HEK293 (cell line): ENCODE measurements around the gene ETS2.

Experiments used
- CTCF ChIA-PET: fragments of 350-600 bp; formaldehyde crosslinking; extraction: SDS; loops from one replicate; lab custom pipeline; 2021; ENCODE audit warnings: antibody characterized with exemption; lab: Yijun Ruan, JAX
- POLR2A ChIA-PET: fragments of 300-600 bp; formaldehyde crosslinking; extraction: SDS; loops from one replicate; lab custom pipeline; 2020; ENCODE audit warnings: antibody characterized with exemption, inconsistent platforms; lab: Yijun Ruan, JAX
- H3K27ac ChIP-seq: fragments of 200-500 bp; sonication (Bioruptor generic); 2 replicates; pipeline ENCODE4 v1.5.1; 2014; ENCODE audit warnings: low read depth, low read length, control low read depth, inconsistent platforms; ENCODE audit errors: extremely low read depth
- H3K36me3 ChIP-seq, 2 experiments: fragments of 200-500 bp in 1 of 2; sonication (Bioruptor generic) in 1 of 2; 1 replicate in 1 of 2; 2 replicates in 1 of 2; pipeline ENCODE4 v1.5.1; 2014 to 2017; ENCODE audit warnings: inconsistent platforms in 2 of 2, low read length in 2 of 2; ENCODE audit not compliant: control insufficient read depth in 2 of 2, insufficient read depth in 1 of 2
- H3K4me1 ChIP-seq: fragments of 200-500 bp; sonication (Bioruptor generic); 2 replicates; pipeline ENCODE4 v1.5.1; 2014; ENCODE audit warnings: mild to moderate bottlenecking, low read length, inconsistent platforms; ENCODE audit not compliant: control insufficient read depth, insufficient read depth
- H3K4me3 ChIP-seq: 2 replicates; pipeline ENCODE4 v1.5.1; 2011; ENCODE audit warnings: low read depth, mild to moderate bottlenecking, control low read depth, low read length, moderate library complexity
- H3K9me3 ChIP-seq: fragments of 200-500 bp; sonication (Bioruptor generic); 2 replicates; pipeline ENCODE4 v1.5.1; 2014; ENCODE audit warnings: low read depth, low read length, inconsistent platforms; ENCODE audit not compliant: control insufficient read depth, insufficient read depth
- BCL11A ChIP-seq: fragments of 450-650 bp; formaldehyde crosslinking; IDR thresholded peaks from 2 replicates; pipeline ENCODE4 v1.5.1; 2016; ENCODE audit warnings: low read depth, missing biosample characterization, missing genetic modification characterization
- EGR2 ChIP-seq: fragments of 450-650 bp; formaldehyde crosslinking; IDR thresholded peaks from 2 replicates; pipeline ENCODE4 v1.5.1; 2016; ENCODE audit warnings: low read depth, missing biosample characterization, missing genetic modification characterization
- GLIS1 ChIP-seq: fragments of 450-650 bp; formaldehyde crosslinking; IDR thresholded peaks from 2 replicates; pipeline ENCODE4 v1.5.1; 2016; ENCODE audit warnings: missing biosample characterization, missing genetic modification characterization
- OSR2 ChIP-seq: fragments of 450-650 bp; formaldehyde crosslinking; IDR thresholded peaks from 2 replicates; pipeline ENCODE4 v1.5.1; 2016; ENCODE audit warnings: missing biosample characterization, missing genetic modification characterization
- SCRT1 ChIP-seq: fragments of 450-650 bp; formaldehyde crosslinking; IDR thresholded peaks from 2 replicates; pipeline ENCODE4 v1.5.1; 2016; ENCODE audit warnings: missing biosample characterization, missing genetic modification characterization, borderline replicate concordance
- SCRT2 ChIP-seq: fragments of 450-650 bp; formaldehyde crosslinking; IDR thresholded peaks from 2 replicates; pipeline ENCODE4 v1.5.1; 2016; ENCODE audit warnings: missing biosample characterization, missing genetic modification characterization
- WT1 ChIP-seq: fragments of 450-650 bp; formaldehyde crosslinking; IDR thresholded peaks from 2 replicates; pipeline ENCODE4 v1.5.1; 2016; ENCODE audit warnings: missing biosample characterization, missing genetic modification characterization
- ZFHX2 ChIP-seq: fragments of 450-650 bp; formaldehyde crosslinking; conservative IDR thresholded peaks from 2 replicates; pipeline ENCODE4 v1.5.1; 2016; ENCODE audit warnings: missing biosample characterization, missing genetic modification characterization
- ZIC2 ChIP-seq: fragments of 450-650 bp; formaldehyde crosslinking; IDR thresholded peaks from 2 replicates; pipeline ENCODE4 v1.5.1; 2016; ENCODE audit warnings: missing biosample characterization, missing genetic modification characterization
- ZNF121 ChIP-seq: fragments of 450-650 bp; formaldehyde crosslinking; IDR thresholded peaks from 2 replicates; pipeline ENCODE4 v1.5.1; 2016; ENCODE audit warnings: missing biosample characterization, missing genetic modification characterization
- ZNF132 ChIP-seq: fragments of 450-650 bp; formaldehyde crosslinking; IDR thresholded peaks from 2 replicates; pipeline ENCODE4 v1.5.1; 2017; ENCODE audit warnings: missing biosample characterization, missing genetic modification characterization, borderline replicate concordance
- ZNF24 ChIP-seq: fragments of 450-650 bp; formaldehyde crosslinking; IDR thresholded peaks from 2 replicates; pipeline ENCODE4 v1.5.1; 2016; ENCODE audit warnings: missing biosample characterization, missing genetic modification characterization
- ZNF416 ChIP-seq: fragments of 450-650 bp; formaldehyde crosslinking; IDR thresholded peaks from 2 replicates; pipeline ENCODE4 v1.5.1; 2016; ENCODE audit warnings: missing biosample characterization, missing genetic modification characterization
- ZNF629 ChIP-seq: fragments of 450-650 bp; formaldehyde crosslinking; IDR thresholded peaks from 2 replicates; pipeline ENCODE4 v1.5.1; 2017; ENCODE audit warnings: missing biosample characterization, missing genetic modification characterization
- ZNF677 ChIP-seq: fragments of 450-650 bp; IDR thresholded peaks from 2 replicates; pipeline ENCODE4 v1.5.0; 2018; ENCODE audit warnings: missing biosample characterization, mild to moderate bottlenecking, missing genetic modification characterization, moderate library complexity
- TF ChIP-seq, protein P1 (sequence below): fragments of 450-650 bp; formaldehyde crosslinking; IDR thresholded peaks from 2 replicates; pipeline ENCODE4 v1.5.1; 2016; ENCODE audit warnings: missing biosample characterization, missing genetic modification characterization
- TF ChIP-seq, protein P2 (sequence below): fragments of 450-650 bp; formaldehyde crosslinking; IDR thresholded peaks from 2 replicates; pipeline ENCODE4 v1.5.1; 2016; ENCODE audit warnings: missing biosample characterization, missing genetic modification characterization
- TF ChIP-seq, protein P3 (sequence below): fragments of 450-650 bp; formaldehyde crosslinking; IDR thresholded peaks from 2 replicates; pipeline ENCODE4 v1.5.1; 2016; ENCODE audit warnings: missing biosample characterization, missing genetic modification characterization
- TF ChIP-seq, protein P4 (sequence below): fragments of 450-650 bp; formaldehyde crosslinking; IDR thresholded peaks from 2 replicates; pipeline ENCODE4 v1.5.1; 2016; ENCODE audit warnings: missing biosample characterization, missing genetic modification characterization

Gene ETS2

DNA sequence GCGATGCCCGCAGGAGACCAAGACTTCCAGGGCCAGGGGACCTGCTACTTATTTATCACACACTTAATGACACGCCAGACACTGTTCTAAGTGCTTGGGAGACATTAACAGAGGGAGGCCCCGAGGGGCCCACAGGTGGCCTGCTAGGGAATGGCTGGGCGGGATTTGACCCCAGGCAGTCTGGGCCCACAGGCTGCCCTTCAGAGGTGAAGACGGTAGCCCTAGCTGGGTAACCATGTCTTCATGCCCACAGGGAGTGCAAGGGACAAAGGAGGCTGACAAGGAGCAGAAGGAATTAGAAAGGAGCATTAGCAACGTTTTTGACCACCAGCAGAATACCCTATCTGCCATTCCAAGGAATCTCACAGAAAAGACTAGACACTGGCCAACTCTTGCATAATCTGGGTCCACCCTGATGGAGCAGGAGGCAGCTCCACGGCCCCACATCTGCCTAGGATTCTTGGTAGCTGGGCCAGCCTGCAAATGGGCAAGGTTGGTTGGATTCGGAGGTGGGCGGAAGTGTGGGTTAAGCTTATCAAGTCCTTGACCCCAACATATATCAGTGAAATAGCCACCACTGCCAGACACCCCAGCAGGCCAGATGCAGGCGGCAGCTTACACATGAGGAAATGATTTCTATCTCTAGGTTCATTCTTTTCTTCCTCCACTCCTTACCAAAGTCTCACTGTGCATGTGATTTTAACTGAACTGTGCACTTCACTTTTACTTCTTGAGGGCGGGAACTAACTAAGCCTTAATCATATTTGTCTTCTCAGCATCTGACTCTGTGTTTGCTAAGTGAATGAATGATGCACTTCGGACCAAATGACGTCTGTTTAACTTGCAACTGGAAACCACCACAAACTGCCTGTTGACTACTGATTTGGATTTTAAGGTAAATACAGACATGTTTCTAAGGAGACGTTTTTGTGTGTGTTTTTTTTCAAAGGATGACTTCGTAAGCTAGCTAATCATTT is 3.4 kb upstream of the ETS2 start:
- no peaks in the 10 kb centered on the region for H3K9me3 ChIP-seq
- ChIA-PET CTCF (interaction anchor here (0.7 kb wide), 1 partner anchor 133 kb away, joined by 3 read pairs; no protein-coding TSS in a partner anchor), POLR2A (no interaction called here)
- H3K4me1 ChIP-seq = peaks cover 8% of the 10 kb centered on the region
- TF ChIP-seq ZIC2 (tag by site-specific recombination) (peak; percentile 37), BCL11A (no peak), ZNF629 (0 out of 2 replicates have a peak, but pooled peaks have one; percentile 11), GLIS1 (no peak), WT1 (tag by site-specific recombination) (peak; percentile 79; the same call in 1 of the 2 replicates), ZNF24 (tag by site-specific recombination) (peak; percentile 82; the same call in 1 of the 2 replicates), OSR2 (tag by site-specific recombination) (peak; percentile 38; the same call in 1 of the 2 replicates), ZNF121 (tag by site-specific recombination) (no peak), SCRT2 (tag by site-specific recombination) (peak; percentile 25; the same call in 1 of the 2 replicates), EGR2 (tag by site-specific recombination) (peak; percentile 20; the same call in 1 of the 2 replicates), ZFHX2 (tag by site-specific recombination) (peak; percentile 41), SCRT1 (tag by site-specific recombination) (0 out of 2 replicates have a peak, but pooled peaks have one; percentile 16)
- TF ChIP-seq, protein P1, sequence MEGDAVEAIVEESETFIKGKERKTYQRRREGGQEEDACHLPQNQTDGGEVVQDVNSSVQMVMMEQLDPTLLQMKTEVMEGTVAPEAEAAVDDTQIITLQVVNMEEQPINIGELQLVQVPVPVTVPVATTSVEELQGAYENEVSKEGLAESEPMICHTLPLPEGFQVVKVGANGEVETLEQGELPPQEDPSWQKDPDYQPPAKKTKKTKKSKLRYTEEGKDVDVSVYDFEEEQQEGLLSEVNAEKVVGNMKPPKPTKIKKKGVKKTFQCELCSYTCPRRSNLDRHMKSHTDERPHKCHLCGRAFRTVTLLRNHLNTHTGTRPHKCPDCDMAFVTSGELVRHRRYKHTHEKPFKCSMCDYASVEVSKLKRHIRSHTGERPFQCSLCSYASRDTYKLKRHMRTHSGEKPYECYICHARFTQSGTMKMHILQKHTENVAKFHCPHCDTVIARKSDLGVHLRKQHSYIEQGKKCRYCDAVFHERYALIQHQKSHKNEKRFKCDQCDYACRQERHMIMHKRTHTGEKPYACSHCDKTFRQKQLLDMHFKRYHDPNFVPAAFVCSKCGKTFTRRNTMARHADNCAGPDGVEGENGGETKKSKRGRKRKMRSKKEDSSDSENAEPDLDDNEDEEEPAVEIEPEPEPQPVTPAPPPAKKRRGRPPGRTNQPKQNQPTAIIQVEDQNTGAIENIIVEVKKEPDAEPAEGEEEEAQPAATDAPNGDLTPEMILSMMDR = no peak
- TF ChIP-seq, protein P2, sequence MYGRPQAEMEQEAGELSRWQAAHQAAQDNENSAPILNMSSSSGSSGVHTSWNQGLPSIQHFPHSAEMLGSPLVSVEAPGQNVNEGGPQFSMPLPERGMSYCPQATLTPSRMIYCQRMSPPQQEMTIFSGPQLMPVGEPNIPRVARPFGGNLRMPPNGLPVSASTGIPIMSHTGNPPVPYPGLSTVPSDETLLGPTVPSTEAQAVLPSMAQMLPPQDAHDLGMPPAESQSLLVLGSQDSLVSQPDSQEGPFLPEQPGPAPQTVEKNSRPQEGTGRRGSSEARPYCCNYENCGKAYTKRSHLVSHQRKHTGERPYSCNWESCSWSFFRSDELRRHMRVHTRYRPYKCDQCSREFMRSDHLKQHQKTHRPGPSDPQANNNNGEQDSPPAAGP (tag by site-specific recombination) = 0 out of 2 replicates have a peak, but pooled peaks have one; percentile 46
- H3K36me3 ChIP-seq = no peaks in the 10 kb centered on the region
- no peak overlapping the region for H3K4me3 ChIP-seq
- H3K27ac ChIP-seq = no peak overlapping the region

DNA sequence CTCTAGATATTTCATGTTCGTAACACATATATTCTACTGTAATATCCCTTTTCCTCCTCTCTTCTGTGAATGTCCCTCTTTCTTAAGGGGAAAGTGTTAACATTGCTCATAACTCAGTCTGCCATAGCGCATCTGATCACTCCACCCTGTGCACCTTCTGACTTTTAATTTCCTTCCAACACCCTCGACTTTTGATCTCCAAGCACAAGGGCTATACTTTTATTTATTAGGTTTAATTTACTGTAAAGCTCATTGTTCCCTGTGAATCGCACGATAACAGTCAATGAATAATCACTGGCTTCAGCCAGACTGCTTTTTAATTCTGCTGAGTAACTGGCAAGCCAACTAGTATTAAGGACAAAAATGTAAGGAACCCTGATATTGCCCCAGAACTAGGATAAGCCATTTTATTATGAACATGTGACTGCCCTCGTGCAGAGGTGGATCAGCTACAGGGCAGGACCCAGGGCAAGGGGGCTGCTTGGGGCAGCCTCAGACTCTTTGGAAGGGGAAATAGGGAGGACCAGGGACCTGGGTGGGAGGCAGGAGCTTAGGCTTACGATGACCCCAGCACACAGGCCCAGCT is 2.6 kb upstream of the ETS2 start:
- ChIA-PET CTCF (interaction anchor here (0.7 to 0.9 kb wide), 2 partner anchors 68 to 134 kb away, joined by 3 read pairs; no protein-coding TSS in a partner anchor), POLR2A (interaction anchor here (0.7 to 1.0 kb wide), 4 partner anchors 15 to 356 kb away, joined by 3 to 4 read pairs (median 4); no protein-coding TSS in a partner anchor)
- Histone ChIP-seq H3K9me3 (no peaks in the 10 kb centered on the region), H3K27ac (no peak overlapping the region), H3K4me1 (peaks cover 8% of the 10 kb centered on the region), H3K4me3 (no peak overlapping the region), H3K36me3 (no peaks in the 10 kb centered on the region)
- no peak for TF ChIP-seq ZNF677 (tag by site-specific recombination)
- TF ChIP-seq, protein P3, sequence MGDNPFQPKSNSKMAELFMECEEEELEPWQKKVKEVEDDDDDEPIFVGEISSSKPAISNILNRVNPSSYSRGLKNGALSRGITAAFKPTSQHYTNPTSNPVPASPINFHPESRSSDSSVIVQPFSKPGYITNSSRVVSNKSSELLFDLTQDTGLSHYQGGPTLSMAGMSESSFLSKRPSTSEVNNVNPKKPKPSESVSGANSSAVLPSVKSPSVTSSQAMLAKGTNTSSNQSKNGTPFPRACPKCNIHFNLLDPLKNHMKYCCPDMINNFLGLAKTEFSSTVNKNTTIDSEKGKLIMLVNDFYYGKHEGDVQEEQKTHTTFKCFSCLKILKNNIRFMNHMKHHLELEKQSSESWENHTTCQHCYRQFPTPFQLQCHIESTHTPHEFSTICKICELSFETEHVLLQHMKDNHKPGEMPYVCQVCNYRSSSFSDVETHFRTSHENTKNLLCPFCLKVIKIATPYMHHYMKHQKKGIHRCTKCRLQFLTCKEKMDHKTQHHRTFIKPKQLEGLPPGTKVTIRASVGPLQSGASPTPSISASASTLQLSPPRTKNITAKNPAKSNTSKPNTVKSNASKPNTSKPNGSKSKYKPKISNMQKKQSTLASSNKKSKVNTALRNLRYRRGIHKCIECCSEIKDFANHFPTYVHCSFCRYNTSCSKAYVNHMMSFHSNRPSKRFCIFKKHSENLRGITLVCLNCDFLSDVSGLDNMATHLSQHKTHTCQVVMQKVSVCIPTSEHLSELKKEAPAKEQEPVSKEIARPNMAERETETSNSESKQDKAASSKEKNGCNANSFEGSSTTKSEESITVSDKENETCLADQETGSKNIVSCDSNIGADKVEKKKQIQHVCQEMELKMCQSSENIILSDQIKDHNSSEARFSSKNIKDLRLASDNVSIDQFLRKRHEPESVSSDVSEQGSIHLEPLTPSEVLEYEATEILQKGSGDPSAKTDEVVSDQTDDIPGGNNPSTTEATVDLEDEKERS = no peak
- TF ChIP-seq, protein P4, sequence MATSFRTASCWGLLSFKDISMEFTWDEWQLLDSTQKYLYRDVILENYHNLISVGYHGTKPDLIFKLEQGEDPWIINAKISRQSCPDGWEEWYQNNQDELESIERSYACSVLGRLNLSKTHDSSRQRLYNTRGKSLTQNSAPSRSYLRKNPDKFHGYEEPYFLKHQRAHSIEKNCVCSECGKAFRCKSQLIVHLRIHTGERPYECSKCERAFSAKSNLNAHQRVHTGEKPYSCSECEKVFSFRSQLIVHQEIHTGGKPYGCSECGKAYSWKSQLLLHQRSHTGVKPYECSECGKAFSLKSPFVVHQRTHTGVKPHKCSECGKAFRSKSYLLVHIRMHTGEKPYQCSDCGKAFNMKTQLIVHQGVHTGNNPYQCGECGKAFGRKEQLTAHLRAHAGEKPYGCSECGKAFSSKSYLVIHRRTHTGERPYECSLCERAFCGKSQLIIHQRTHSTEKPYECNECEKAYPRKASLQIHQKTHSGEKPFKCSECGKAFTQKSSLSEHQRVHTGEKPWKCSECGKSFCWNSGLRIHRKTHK (tag by site-specific recombination) = no peak
- TF ChIP-seq ZNF132 (tag by site-specific recombination) = no peak
- no peak for TF ChIP-seq ZNF416 (tag by site-specific recombination)
